IMR-90 (cell line): ENCODE measurements around the gene PLPP4. TPM values are rescaled to one million over a fixed set of nuclear protein-coding genes. Genes with fewer than 3 reads are reported as not detected.

Source experiments
- ATAC-seq: fragments of 200-7000 bp; cut with Tn5 transposase; 2 replicates; pipeline ENCODE4 v1.9.1; 2020; ENCODE audit warnings: low read depth, mild to moderate bottlenecking, moderate library complexity
- BruUV-seq: library from RNA; stranded (reverse); fragments of 400-500 nt; replicated peaks from 2 replicates; lab custom pipeline; 2021; lab: Mats Ljungman, UMichigan
- CTCF ChIA-PET: fragments of 300-600 bp; formaldehyde crosslinking; extraction: SDS; loops from one replicate; lab custom pipeline; 2021; ENCODE audit warnings: antibody characterized with exemption; lab: Yijun Ruan, JAX
- POLR2A ChIA-PET: fragments of 300-600 bp; sonication (Branson Sonifier 250); formaldehyde crosslinking; loops from one replicate; lab custom pipeline; 2022; ENCODE audit warnings: antibody characterized with exemption; ENCODE audit not compliant: unreplicated experiment; lab: Charles Lee
- DNase-seq: peaks from one replicate; pipeline ENCODE4 v3.0.0; 2013
- H2AFZ ChIP-seq: replicated peaks from 2 replicates; pipeline ENCODE3; 2013; ENCODE audit warnings: low read length, mild to moderate bottlenecking; ENCODE audit not compliant: poor library complexity
- H2AK5ac ChIP-seq: 2 replicates; pipeline ENCODE4 v1.6.1; 2013; ENCODE audit warnings: low read depth, low read length, inconsistent platforms
- H2AK9ac ChIP-seq: replicated peaks from 2 replicates; pipeline ENCODE3; 2013; ENCODE audit warnings: mild to moderate bottlenecking, low read depth, low read length, moderate library complexity; ENCODE audit not compliant: poor library complexity
- H2BK120ac ChIP-seq: 2 replicates; pipeline ENCODE4 v1.6.1; 2013; ENCODE audit warnings: low read depth, low read length, inconsistent platforms
- H2BK15ac ChIP-seq: 3 replicates; pipeline ENCODE4 v1.6.1; 2013; ENCODE audit warnings: low read depth, low read length, inconsistent platforms
- H2BK20ac ChIP-seq: 2 replicates; pipeline ENCODE4 v1.6.1; 2013; ENCODE audit warnings: low read depth, mild to moderate bottlenecking, inconsistent platforms, low read length, moderate library complexity
- H2BK5ac ChIP-seq: 2 replicates; pipeline ENCODE4 v1.6.1; 2013; ENCODE audit warnings: mild to moderate bottlenecking, low read depth, low read length, inconsistent platforms; ENCODE audit not compliant: poor library complexity, severe bottlenecking
- H3K14ac ChIP-seq: replicated peaks from 2 replicates; pipeline ENCODE4 v1.6.1; 2013; ENCODE audit warnings: low read depth, low read length, inconsistent platforms
- H3K18ac ChIP-seq: 2 replicates; pipeline ENCODE4 v1.6.1; 2013; ENCODE audit warnings: low read depth, low read length, control low read depth
- H3K23ac ChIP-seq: 2 replicates; pipeline ENCODE4 v1.6.1; 2013; ENCODE audit warnings: low read depth, low read length, inconsistent platforms
- H3K27ac ChIP-seq: 2 replicates; pipeline ENCODE4 v1.5.1; 2013; ENCODE audit warnings: mild to moderate bottlenecking, control low read depth, low read length; ENCODE audit not compliant: insufficient read depth
- H3K27me3 ChIP-seq: 2 replicates; pipeline ENCODE4 v1.6.1; 2013; ENCODE audit warnings: low read length; ENCODE audit not compliant: control insufficient read depth, insufficient read depth
- H3K36me3 ChIP-seq: 2 replicates; pipeline ENCODE4 v1.6.1; 2013; ENCODE audit warnings: low read length, mixed read lengths; ENCODE audit not compliant: control insufficient read depth, insufficient read depth
- H3K4ac ChIP-seq: 2 replicates; pipeline ENCODE4 v1.6.1; 2013; ENCODE audit warnings: low read depth, low read length, inconsistent platforms
- H3K4me1 ChIP-seq: 2 replicates; pipeline ENCODE4 v1.6.1; 2013; ENCODE audit warnings: low read length, mixed read lengths; ENCODE audit not compliant: control insufficient read depth, insufficient read depth
- H3K4me2 ChIP-seq: 2 replicates; pipeline ENCODE4 v1.6.1; 2013; ENCODE audit warnings: low read depth, mild to moderate bottlenecking, control low read depth, low read length, moderate library complexity
- H3K4me3 ChIP-seq: 2 replicates; pipeline ENCODE4 v1.5.1; 2013; ENCODE audit warnings: low read depth, mild to moderate bottlenecking, control low read depth, low read length, moderate library complexity; ENCODE audit not compliant: insufficient read depth
- H3K56ac ChIP-seq: 2 replicates; pipeline ENCODE4 v1.6.1; 2013; ENCODE audit warnings: low read length, inconsistent platforms; ENCODE audit not compliant: insufficient read depth; ENCODE audit errors: extremely low read depth
- H3K79me1 ChIP-seq, 2 experiments: 2 replicates each; pipeline ENCODE4 v1.6.1; 2013; ENCODE audit warnings: low read length in 2 of 2, inconsistent platforms in 1 of 2, low read depth in 1 of 2
- H3K9ac ChIP-seq: 2 replicates; pipeline ENCODE4 v1.6.1; 2013; ENCODE audit warnings: low read depth, low read length, control low read depth
- H3K9me1 ChIP-seq: 2 replicates; pipeline ENCODE4 v1.6.1; 2013; ENCODE audit warnings: low read length, inconsistent platforms; ENCODE audit not compliant: insufficient read depth
- H3K9me3 ChIP-seq: 2 replicates; pipeline ENCODE4 v1.6.1; 2013; ENCODE audit warnings: low read length; ENCODE audit not compliant: control insufficient read depth, insufficient read depth
- H4K20me1 ChIP-seq: 2 replicates; pipeline ENCODE4 v1.6.1; 2013; ENCODE audit warnings: low read length, inconsistent platforms; ENCODE audit not compliant: insufficient read depth
- H4K5ac ChIP-seq: 2 replicates; pipeline ENCODE4 v1.6.1; 2013; ENCODE audit warnings: mild to moderate bottlenecking, low read depth, low read length, control low read depth
- H4K8ac ChIP-seq, 2 experiments: 2 replicates each; pipeline ENCODE4 v1.6.1; 2013; ENCODE audit warnings: low read depth in 2 of 2, low read length in 2 of 2, control low read depth in 1 of 2, inconsistent platforms in 1 of 2
- H4K91ac ChIP-seq: 2 replicates; pipeline ENCODE4 v1.6.1; 2013; ENCODE audit warnings: low read depth, low read length, inconsistent platforms; ENCODE audit not compliant: insufficient read depth
- FOS ChIP-seq: fragments of 150-350 bp; IDR thresholded peaks from 2 replicates; pipeline ENCODE4 v1.6.1; 2016; ENCODE audit warnings: low read depth, low read length
- MAFK ChIP-seq: IDR thresholded peaks from 2 replicates; pipeline ENCODE4 v1.6.1; 2012; ENCODE audit warnings: low read depth, low read length, improper control_type of control experiment
- POLR2A ChIP-seq: IDR thresholded peaks from 2 replicates; pipeline ENCODE4 v1.6.1; 2012; ENCODE audit warnings: mild to moderate bottlenecking, low read depth, low read length
- RCOR1 ChIP-seq: IDR thresholded peaks from 2 replicates; pipeline ENCODE4 v1.6.1; 2012; ENCODE audit warnings: mild to moderate bottlenecking, low read length, improper control_type of control experiment; ENCODE audit not compliant: insufficient replicate concordance
- SMC3 ChIP-seq: fragments of 150-350 bp; IDR thresholded peaks from 2 replicates; pipeline ENCODE4 v1.6.1; 2016; ENCODE audit warnings: low read depth, mild to moderate bottlenecking, antibody characterized with exemption, low read length, moderate library complexity
- WGBS, 2 experiments: methylation state at CpG; one replicate each; pipeline versions ENCODE4 v1.1.5 to v1.1.7; 2013; ENCODE audit warnings: missing lambda C conversion rate in 2 of 2; ENCODE audit not compliant: insufficient read length in 1 of 2; ENCODE audit errors: extremely low coverage in 2 of 2; 5-methylcytosine and 5-hydroxymethylcytosine counted together
- dilution Hi-C: fragments of 300-500 bp; cut with HindIII; formaldehyde crosslinking; loops from one replicate; pipeline ENCODE4 v1.14.3; 2018; ENCODE audit warnings: low sequenced_read_pairs; ENCODE audit not compliant: unreplicated experiment
- in situ Hi-C: fragments of 300-500 bp; cut with MboI; formaldehyde crosslinking; loops from 3 replicates; pipeline ENCODE4 v1.14.3; 2019; ENCODE audit warnings: low sequenced_read_pairs, inconsistent platforms, mixed read lengths
- intact Hi-C: fragments of 100-400 bp; cut with micrococcal nuclease; formaldehyde crosslinking; loops from 2 replicates; pipeline ENCODE4 v1.10.0; 2022
- polyA plus RNA-seq, 3 experiments: library from polyadenylated mRNA; depleted of rRNA; stranded (reverse); fragments of >200 nt; gene quantifications; 2 replicates each; pipeline ENCODE4 v1.2.3, GENCODE V29; 2012; ENCODE audit warnings: low replicate concordance in 1 of 3
- total RNA-seq: library from RNA; depleted of rRNA; stranded (reverse); fragments of >200 nt; gene quantifications from 2 replicates; pipeline ENCODE4 v1.2.3, GENCODE V29; 2012

PLPP4 gene
- total and polyA plus RNA-seq, 2 of the 4 experiments (the other 2 are of a cell fraction) = 0.18 to 0.60 TPM

GRCh38 chr10:120574981-120575380 lies 118.0 kb downstream of the PLPP4 start:
- TF ChIP-seq FOS (no peak), RCOR1 (no peak), MAFK (no peak), SMC3 (no peak), POLR2A (no peak)
- H4K5ac ChIP-seq = no peak overlapping the region
- H3K18ac ChIP-seq = no peak overlapping the region
- WGBS, 2 experiments = 58% methylated on average over 7 of the region's 13 CpGs; no CpG with 5 or more reads in 1 of the 2 experiments
- H3K56ac ChIP-seq = no peak overlapping the region
- H4K8ac ChIP-seq = no peak overlapping the region
- no peak overlapping the region for H2AK5ac ChIP-seq
- H3K14ac ChIP-seq = no peak overlapping the region
- H3K9me3 ChIP-seq = peaks cover 28% of the 10 kb centered on the region
- no peak overlapping the region for H3K4me3 ChIP-seq
- H3K4me1 ChIP-seq = no peaks in the 10 kb centered on the region
- ChIA-PET POLR2A (no interaction called here), CTCF (no interaction called here)
- H2AK9ac ChIP-seq = no peak overlapping the region
- DNase-seq (no peak), ATAC-seq (no peak)
- no peaks in the 10 kb centered on the region for H3K9me1 ChIP-seq
- no peak overlapping the region for H3K23ac ChIP-seq
- no peak overlapping the region for H3K4ac ChIP-seq
- in situ Hi-C loops = no loop called here
- no peaks in the 10 kb centered on the region for H3K36me3 ChIP-seq
- H2BK15ac ChIP-seq = no peak overlapping the region
- H3K27ac ChIP-seq = no peak overlapping the region
- dilution Hi-C loops = no loop called here
- H2BK20ac ChIP-seq = no peak overlapping the region
- no peaks in the 10 kb centered on the region for H3K79me1 ChIP-seq
- no TSS peak for BruUV-seq
- H4K91ac ChIP-seq = no peak overlapping the region
- H3K27me3 ChIP-seq = no peaks in the 10 kb centered on the region
- intact Hi-C loops = no loop called here
- no peak overlapping the region for H2AFZ ChIP-seq
- no peak overlapping the region for H3K9ac ChIP-seq
- H3K4me2 ChIP-seq = no peak overlapping the region
- no peaks in the 10 kb centered on the region for H4K20me1 ChIP-seq
- no peak overlapping the region for H2BK120ac ChIP-seq
- H2BK5ac ChIP-seq = no peak overlapping the region
